NCI-H345 treated with DMSO at 0.1 percent for 48 hours (cell line): Measurements from ENCODE around the gene PLA2G2F.

Experiments used
- DNase-seq: peaks from one replicate; lab custom pipeline; 2025; ENCODE audit not compliant: unreplicated experiment; lab: John Stamatoyannopoulos, UW

The PLA2G2F gene

GRCh38 chr1:20138961-20139550 lies at the start of gene PLA2G2F:
Gene PLA2G2F (plus strand): TSS chr1:20139323. CDS start chr1:20139428, 105 bp downstream.
- DNase-seq, result no peak

GRCh38 chr1:20089328-20090077 lies 49.6 kb upstream of the PLA2G2F start:
- DNase-seq, result no peak

- DNase-seq, result no peak
These were observed 49.0 kb upstream of the PLA2G2F start for GRCh38 chr1:20090119-20090518.

- no peak for DNase-seq
These were observed 48.5 kb upstream of the PLA2G2F start for GRCh38 chr1:20090641-20091040.

GRCh38 chr1:20093303-20093702 lies 45.8 kb upstream of the PLA2G2F start:
- no peak for DNase-seq

- DNase-seq, result no peak
These were observed 45.2 kb upstream of the PLA2G2F start for GRCh38 chr1:20093940-20094391.

- DNase-seq, result peak; percentile 34
These were observed 43.3 kb upstream of the PLA2G2F start for GRCh38 chr1:20095564-20096434.

GRCh38 chr1:20096840-20097447 lies 42.2 kb upstream of the PLA2G2F start:
- DNase-seq, result no peak

- no peak for DNase-seq
These were observed 39.6 kb upstream of the PLA2G2F start for GRCh38 chr1:20099533-20099932.

GRCh38 chr1:20100632-20101355 lies 38.3 kb upstream of the PLA2G2F start:
- peak; percentile 21 for DNase-seq

- DNase-seq, result no peak
These were observed 36.2 kb upstream of the PLA2G2F start for GRCh38 chr1:20102875-20103274.

GRCh38 chr1:20105856-20106255 lies 33.3 kb upstream of the PLA2G2F start:
- no peak for DNase-seq

GRCh38 chr1:20107351-20107750 lies 31.8 kb upstream of the PLA2G2F start:
- no peak for DNase-seq

- DNase-seq, result no peak
These were observed 31.3 kb upstream of the PLA2G2F start for GRCh38 chr1:20107796-20108195.

GRCh38 chr1:20108366-20109123 lies 30.6 kb upstream of the PLA2G2F start:
- no peak for DNase-seq

- no peak for DNase-seq
These were observed 29.8 kb upstream of the PLA2G2F start for GRCh38 chr1:20109223-20109856.

- no peak for DNase-seq
These were observed 28.4 kb upstream of the PLA2G2F start for GRCh38 chr1:20110679-20111078.

- DNase-seq, result no peak
These were observed 27.7 kb upstream of the PLA2G2F start for GRCh38 chr1:20111452-20111851.

- no peak for DNase-seq
These were observed 26.7 kb upstream of the PLA2G2F start for GRCh38 chr1:20112279-20113000.
